Measurements from ENCODE around the gene IRAK3. TPM values are rescaled to one million over a fixed set of nuclear protein-coding genes. Genes with fewer than 3 reads are reported as not detected.

Gene IRAK3
- total RNA-seq, 1 experiment from 2014 or later, result 0.44 TPM

DNA sequence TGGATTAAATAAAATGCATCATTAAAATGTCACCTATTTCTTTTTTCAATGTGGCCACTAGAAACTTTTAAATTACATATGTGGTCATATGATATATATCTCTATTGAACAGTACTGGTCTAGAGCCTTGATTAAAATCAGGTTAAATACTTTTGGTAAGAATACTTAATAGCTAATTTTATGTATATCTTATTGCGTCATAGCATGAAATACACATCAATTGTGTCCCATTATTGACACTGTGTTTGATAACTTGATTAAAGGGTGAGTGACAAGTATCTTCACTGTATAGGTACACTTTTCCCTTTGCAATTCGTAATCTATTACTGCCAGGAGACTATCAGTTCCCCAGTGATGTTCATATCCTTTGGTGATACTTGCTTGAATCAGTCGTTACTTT is 108.9 kb downstream of the IRAK3 start:
- H3K27ac ChIP-seq (ENCODE audit: insufficient read length, low read depth, low read length), result no peak overlapping the region
- H3K23ac ChIP-seq (ENCODE audit: insufficient read length, low read depth, low read length), result no peak overlapping the region
- no peaks in the 10 kb centered on the region for H3K36me3 Mint-ChIP-seq (ENCODE audit: insufficient read depth in 1 of 3, low read depth in 3 of 3)
- H3K27me3 Mint-ChIP-seq (ENCODE audit: low read depth), result peaks cover 17% of the 10 kb centered on the region
- no CpG with 5 or more reads among the region's 3 CpGs for WGBS (ENCODE audit: extremely low coverage, insufficient read length, low lambda C conversion rate)
- no peak overlapping the region for H4K8ac ChIP-seq (replicated peaks; ENCODE audit: insufficient read length, low read depth, low read length)
- H3K4me3 Mint-ChIP-seq, result no peak overlapping the region
- H3K56ac ChIP-seq (ENCODE audit: insufficient read length, low read depth, low read length), result no peak overlapping the region
- H3K14ac ChIP-seq (ENCODE audit: insufficient read depth, low read length), result no peak overlapping the region
- TF ChIP-seq, protein P1, sequence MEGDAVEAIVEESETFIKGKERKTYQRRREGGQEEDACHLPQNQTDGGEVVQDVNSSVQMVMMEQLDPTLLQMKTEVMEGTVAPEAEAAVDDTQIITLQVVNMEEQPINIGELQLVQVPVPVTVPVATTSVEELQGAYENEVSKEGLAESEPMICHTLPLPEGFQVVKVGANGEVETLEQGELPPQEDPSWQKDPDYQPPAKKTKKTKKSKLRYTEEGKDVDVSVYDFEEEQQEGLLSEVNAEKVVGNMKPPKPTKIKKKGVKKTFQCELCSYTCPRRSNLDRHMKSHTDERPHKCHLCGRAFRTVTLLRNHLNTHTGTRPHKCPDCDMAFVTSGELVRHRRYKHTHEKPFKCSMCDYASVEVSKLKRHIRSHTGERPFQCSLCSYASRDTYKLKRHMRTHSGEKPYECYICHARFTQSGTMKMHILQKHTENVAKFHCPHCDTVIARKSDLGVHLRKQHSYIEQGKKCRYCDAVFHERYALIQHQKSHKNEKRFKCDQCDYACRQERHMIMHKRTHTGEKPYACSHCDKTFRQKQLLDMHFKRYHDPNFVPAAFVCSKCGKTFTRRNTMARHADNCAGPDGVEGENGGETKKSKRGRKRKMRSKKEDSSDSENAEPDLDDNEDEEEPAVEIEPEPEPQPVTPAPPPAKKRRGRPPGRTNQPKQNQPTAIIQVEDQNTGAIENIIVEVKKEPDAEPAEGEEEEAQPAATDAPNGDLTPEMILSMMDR (conservative IDR thresholded peaks at IDR 0.05), result no peak
- H4K20me1 ChIP-seq (ENCODE audit: control insufficient read depth, insufficient read depth, insufficient read length), result no peaks in the 10 kb centered on the region
- H3K4me1 Mint-ChIP-seq, result peaks cover 5 to 7% of the 10 kb centered on the region in 2 experiments; a peak in 3 of 4 replicates
- no peak overlapping the region for H4K5ac ChIP-seq (ENCODE audit: insufficient read length, low read depth, low read length)
- H2BK12ac ChIP-seq (ENCODE audit: insufficient read length, low read depth, low read length), result no peak overlapping the region
- H2BK15ac ChIP-seq (ENCODE audit: low read depth, low read length), result no peak overlapping the region
- H3K9me3 Mint-ChIP-seq, result no peaks in the 10 kb centered on the region
- no peak overlapping the region for H3K4ac ChIP-seq (ENCODE audit: low read depth, low read length)
- H2AFZ ChIP-seq (ENCODE audit: low read length), result no peak overlapping the region
- H3K27me3 ChIP-seq (ENCODE audit: insufficient read depth, low read length), result no peaks in the 10 kb centered on the region
- H3K23me2 ChIP-seq (ENCODE audit: insufficient read length, low read depth, low read length, poor library complexity, severe bottlenecking), result peaks cover 10% of the 10 kb centered on the region
- H2BK120ac ChIP-seq (ENCODE audit: low read depth, low read length, poor library complexity, severe bottlenecking), result no peak overlapping the region
- no peaks in the 10 kb centered on the region for H3K79me2 ChIP-seq (ENCODE audit: insufficient read depth, low read length)
- H2BK5ac ChIP-seq (ENCODE audit: insufficient read length, low read length), result no peak overlapping the region
- no peaks in the 10 kb centered on the region for H3K4me1 ChIP-seq (ENCODE audit: insufficient read depth, low read length)
- no peak overlapping the region for H3K4me2 ChIP-seq (ENCODE audit: insufficient read depth, insufficient read length, low read length)
- no peaks in the 10 kb centered on the region for H3K9me3 ChIP-seq (ENCODE audit: control insufficient read depth, low read depth, low read length)
- H3T11ph ChIP-seq (ENCODE audit: low read length), result no peak overlapping the region
- H3K18ac ChIP-seq (ENCODE audit: insufficient read length, low read depth, low read length), result no peak overlapping the region
- H2AK5ac ChIP-seq (ENCODE audit: insufficient read length, low read length), result no peak overlapping the region
- no peaks in the 10 kb centered on the region for H3K79me1 ChIP-seq (ENCODE audit: insufficient read depth, low read depth, low read length, poor library complexity, severe bottlenecking)
- H2BK20ac ChIP-seq (ENCODE audit: low read depth, low read length, poor library complexity, severe bottlenecking), result no peak overlapping the region
- H3K9ac ChIP-seq (ENCODE audit: extremely low read depth, insufficient read length, low read length), result no peak overlapping the region
- DNase-seq, result no peak
- no peak overlapping the region for H4K91ac ChIP-seq (ENCODE audit: insufficient read length, low read depth, low read length)
- H3K27ac Mint-ChIP-seq, result no peak overlapping the region
